ENCODE data around the gene PLCD4.

Gene PLCD4

DNA sequence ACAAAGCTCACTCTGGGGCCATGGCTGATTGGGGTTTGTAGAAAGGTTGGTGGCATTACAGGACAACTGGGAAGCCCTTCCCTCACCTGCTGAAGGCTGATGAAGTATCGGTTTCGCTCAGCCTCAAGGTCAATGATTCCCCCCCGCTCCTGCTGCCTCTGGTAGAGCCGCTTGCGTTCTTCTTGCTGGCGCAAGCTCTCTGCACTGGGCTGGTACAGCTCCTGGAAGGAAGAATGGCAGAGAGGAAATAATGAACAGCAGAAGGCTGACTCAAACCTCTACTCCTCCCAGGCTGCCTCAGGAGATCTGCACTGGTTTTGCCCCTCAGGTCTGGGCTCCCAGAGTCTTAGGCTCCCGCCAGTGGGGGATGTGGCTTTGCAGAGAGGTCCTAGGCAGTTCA, 57.0 kb downstream of the PLCD4 start:
- DNase-seq (ENCODE audit: low spot score), result no peak

DNA sequence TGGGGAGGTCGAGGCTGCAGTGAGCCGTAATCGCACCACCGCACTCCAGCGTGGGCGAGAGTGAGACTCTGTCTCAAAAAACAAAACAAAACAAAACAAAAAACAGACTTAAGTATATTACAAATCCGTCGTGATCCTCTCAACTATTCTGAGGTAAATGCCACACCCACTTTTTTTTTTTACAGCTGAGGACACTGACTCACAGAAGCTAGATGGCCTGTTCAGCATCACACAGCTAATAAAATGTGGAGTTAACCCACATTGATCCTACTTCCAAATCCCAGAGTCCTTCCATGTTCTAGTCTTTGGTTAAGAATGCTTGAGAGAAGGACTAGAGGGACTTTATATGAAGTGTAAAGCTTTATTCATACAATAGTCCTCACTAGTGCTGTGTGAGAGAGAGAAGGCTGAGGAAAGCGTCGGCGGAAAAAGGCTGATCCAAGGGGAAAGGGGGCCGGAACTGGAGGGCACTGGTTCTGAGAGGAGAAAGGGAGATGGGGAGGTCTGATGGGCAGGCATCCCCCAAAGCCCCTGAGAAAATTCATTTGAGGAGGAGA, 63.5 kb downstream of the PLCD4 start:
- DNase-seq (ENCODE audit: low spot score), result no peak

DNA sequence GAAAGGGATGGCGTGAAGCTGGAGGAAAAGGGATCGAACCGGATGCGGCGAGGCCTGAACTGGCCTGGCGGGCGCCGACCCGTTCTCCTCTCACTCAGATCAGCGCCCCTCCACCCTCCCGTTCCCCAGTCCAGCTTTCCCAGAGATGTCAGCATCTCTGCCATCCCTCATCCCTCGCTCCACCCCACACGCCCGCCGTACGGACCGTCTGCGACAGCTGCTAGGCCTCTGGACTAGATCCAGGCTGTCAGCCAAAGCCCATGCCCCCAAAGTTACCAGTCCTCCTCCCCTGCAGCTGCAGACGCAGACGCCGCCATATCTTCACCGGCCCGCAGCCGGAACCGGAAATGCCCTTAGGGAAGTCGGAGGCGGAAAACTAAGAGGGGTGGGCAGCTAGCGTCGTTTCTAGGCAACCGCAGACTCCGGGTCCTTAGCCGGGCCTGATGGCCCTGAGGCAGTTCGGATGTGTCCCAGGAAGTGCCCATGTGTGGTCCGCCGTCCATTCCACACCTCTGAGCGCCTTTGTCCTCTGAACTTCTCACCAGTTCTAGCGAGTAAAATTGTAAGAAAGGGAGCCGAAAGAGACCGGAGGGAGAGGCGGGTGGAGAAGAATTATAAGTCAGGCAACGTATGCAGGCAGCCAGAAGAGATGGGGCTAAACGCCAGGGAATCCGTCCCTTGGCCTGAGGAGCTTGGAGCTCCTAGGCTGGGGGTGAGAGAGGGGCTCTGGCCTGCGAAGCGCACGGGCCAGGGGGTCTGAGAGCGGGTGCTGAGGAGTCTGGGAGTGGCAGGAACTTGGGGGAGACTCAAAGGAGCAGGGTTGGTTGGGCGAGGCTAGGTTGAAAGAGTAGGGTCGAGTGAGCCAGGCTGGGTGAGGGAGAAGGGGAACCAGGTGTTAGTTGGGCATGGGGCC, 64.2 kb downstream of the PLCD4 start, which contains the start of the genes RNF25 and STK36:
Gene RNF25, minus strand, starts transcription at position 349 of the 913 bp plus-strand sequence. Its CDS starts 32 bp downstream, at position 317.
Gene STK36, plus strand, starts transcription at position 433 of the 913 bp plus-strand sequence. CDS start 744 bp downstream, outside the sequence.
- peak; percentile 96 for DNase-seq (ENCODE audit: low spot score)

DNA sequence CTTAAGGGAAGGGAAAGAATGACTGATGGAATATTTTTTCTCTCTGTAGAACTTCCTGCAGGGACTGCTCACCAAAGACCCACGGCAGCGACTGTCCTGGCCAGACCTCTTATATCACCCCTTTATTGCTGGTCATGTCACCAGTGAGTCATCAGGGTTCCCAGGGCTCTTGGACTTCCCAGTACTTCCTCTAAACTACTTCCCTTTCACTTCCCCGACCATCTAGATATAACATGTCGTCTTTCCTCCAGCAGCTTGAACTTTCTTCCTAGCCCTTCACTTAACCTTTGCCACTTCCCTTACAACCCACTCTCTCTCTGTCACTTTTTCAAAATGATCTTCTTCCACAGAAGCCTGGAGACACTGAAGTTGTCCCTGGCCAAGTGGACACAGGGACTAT, 71.4 kb downstream of the PLCD4 start:
- no peak for DNase-seq (ENCODE audit: low spot score)

DNA sequence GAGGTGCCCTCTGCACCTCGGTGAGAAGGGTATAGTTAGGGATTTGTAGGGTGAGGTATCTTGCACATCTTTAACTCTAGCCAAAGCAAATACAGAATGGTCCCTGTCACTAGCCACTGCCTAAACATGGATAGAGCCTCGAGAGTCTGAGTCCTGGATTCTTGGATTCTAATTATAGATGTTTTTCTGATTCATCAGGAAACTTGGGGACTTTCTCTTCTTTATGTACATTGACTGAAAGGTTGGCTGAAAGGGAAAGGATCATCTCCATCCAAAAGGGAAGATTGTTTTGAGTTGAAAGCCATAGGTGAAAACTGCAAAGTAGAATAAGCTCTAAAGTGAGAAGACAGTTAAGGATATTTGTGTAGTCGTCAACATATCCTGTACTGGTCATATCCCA, 72.4 kb downstream of the PLCD4 start:
- no peak for DNase-seq (ENCODE audit: low spot score)
